Embryonic facial prominence (tissue), 1 donor: Measurements from ENCODE around the gene RHOV.
A peak's percentile ranks its signal among the peaks of the same experiment; 100 is the strongest.

Source experiments
- DNase-seq: peaks from one replicate; pipeline ENCODE4 v3.0.0-alpha.2; 2016; ENCODE audit errors: extremely low spot score

Gene RHOV, protein sequence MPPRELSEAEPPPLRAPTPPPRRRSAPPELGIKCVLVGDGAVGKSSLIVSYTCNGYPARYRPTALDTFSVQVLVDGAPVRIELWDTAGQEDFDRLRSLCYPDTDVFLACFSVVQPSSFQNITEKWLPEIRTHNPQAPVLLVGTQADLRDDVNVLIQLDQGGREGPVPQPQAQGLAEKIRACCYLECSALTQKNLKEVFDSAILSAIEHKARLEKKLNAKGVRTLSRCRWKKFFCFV

DNA sequence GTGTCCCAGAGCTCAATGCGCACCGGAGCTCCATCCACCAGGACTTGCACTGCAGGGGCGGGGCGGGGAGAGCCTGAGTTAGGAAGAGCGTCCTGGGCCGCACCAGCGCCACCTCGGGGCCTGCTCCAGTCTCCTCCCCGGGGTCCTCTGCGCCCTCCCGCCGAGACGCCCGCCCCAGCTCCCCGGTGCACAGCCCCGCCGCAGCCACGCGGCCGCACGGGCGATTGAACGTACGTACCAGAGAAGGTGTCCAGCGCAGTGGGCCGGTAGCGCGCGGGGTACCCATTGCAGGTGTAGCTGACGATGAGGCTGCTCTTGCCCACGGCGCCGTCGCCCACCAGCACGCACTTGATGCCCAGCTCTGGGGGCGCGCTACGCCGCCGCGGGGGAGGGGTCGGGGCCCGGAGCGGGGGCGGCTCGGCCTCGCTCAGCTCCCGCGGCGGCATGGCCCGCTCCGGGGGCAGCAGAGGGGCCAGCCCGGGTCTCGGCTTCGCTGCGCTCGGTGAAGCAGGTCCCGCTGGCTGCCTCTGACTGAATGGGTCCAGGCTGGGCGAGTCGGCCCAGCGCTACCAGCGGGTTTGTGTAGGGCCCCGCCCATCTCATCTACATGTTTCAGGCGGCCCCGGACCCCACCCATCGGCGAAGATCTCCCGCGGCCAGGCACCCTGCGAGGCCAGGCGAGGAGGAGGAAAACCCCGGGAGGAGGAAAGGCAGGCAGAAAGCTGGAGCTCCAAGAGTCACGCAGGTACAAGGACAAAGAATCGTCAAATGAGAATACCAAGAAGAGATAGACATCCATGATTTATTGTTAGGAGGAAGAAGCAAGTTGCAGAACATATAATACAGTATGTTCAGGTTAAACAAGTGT lies at the start of gene RHOV:
RHOV (minus strand) TSS at position 541 of the 868 bp plus-strand sequence; CDS start at position 446, 95 bp downstream.
- no peak for DNase-seq

DNA sequence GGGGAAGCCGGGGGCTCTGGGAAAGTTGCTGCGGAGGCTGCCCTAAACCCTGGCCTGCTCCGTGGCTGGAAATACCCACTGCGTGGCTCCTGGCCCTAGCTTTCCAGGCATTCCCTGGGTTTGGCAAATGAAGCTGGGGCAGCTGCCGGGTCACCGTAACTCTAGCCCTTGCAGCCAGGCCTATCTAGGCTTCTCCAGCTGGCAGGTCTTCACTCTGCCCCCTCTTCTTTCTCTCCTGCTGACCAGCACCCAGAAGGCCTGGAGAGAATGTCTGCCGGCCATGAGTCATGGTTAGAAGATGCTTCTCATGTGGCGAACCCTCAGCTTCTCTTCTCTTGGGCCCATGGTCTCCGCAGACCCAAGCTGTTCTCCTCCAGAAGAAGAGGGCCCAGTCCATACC lies 49.5 kb upstream of the RHOV start:
- DNase-seq = no peak

DNA sequence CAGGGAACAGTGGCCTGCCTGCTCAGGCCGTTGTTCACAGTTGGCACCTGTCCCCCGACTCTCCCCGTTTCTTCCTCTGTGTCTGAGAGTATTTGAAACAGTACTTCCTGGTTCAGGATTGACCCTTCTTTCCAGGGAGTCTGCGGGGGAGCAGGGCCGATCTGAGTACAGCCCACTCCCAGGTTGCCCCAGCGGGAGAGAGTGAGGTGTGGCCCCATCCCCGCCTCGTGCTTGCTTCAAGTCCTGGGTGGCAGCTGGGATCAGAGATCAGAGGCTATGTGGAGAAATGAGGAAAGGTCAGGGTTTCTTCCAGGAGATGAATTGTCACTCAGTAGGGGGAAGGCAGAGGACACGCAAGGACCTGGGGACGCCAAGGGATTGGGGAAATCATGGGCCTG lies 48.6 kb upstream of the RHOV start:
- DNase-seq = no peak

DNA sequence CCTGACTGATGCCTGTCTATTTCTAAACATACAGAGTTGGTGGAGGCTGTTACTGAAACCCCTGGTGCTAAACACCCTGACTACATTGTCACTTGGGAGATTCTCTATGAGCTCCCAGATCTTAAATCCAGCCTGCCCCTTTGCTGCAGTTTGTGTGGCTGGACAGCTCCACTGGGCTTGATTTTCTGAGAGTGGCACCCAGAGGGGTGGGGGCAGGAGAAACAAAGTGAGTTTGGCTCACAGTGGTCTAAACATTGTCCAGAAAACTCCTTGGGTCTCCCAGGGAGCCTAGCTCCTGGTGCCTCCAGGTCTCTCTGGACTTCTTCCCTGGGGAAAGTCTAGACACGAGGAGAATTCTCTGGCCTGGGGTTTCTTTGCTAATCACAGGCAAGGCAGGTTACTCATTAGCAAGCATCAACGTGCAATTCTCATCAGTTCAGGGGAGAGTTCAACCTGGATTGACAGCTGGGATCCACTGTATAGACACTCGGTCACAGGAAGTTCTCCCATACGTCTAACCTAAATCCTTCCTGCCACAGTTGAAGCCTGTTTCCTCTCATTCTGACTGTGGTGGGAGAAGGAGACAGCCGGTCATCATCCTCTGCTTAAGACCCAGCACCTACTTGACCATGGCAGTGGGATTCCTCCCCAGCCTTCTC lies 48.0 kb upstream of the RHOV start:
- DNase-seq = no peak

DNA sequence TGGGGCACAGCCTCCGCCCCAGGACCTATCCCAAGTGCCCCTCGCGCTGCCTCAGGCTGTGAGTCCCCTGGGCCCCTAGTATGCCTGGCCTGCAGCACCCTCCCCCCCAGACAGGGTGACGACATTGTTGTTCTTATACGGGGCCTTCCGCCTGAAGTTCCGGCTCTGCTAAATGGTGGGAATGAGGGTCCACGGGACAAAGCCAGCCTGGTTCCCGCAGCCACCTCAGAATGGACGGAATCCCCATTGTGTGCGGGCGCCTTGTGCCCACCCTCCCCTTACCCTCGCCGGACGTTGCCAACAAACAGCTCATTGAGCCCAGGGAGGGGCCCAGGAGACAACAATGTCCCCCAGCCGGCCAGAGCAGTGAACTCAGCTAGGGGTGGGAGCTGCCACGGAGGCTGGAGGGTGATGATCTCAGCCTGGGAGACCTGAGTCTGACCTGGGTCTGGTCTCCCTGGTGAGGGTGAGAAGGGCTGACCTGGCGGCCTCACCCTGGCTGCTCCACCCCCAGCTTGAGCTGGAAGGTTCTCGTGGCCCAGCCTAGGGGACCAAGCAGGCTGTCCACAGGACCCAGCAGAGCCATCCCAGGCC lies 44.9 kb upstream of the RHOV start:
- no peak for DNase-seq

DNA sequence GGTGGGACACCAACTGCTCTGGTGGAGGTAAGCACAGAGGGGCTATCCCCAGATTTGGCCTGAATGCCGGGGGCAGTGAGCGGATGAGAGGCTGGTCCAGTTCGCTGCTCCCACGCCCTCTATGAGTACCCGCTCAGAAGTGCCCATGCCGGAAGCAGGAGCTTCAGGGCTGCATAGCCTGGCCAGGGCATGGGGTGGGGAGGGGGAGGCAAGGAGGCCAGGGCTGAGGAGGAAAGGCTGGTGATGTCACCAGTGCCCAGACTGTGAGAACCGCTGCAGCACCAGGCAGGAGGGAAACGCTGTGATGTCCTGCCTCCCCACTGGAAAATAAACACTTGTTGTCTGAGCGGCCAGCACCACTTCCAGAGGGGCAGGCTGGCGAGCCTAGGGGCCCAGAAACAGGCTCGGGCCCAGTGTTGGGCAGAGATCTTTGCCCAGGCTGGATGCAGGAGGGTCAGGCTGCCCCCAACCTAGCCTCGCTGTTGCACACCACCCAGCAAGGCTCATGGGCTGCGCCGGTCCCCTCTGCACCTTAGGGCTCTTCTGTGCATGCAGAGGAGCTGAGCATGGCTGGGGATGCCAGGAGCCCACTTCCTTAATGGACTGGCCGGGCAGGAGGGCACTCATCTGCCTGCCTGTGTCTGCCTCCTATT lies 44.2 kb upstream of the RHOV start:
- DNase-seq = no peak

DNA sequence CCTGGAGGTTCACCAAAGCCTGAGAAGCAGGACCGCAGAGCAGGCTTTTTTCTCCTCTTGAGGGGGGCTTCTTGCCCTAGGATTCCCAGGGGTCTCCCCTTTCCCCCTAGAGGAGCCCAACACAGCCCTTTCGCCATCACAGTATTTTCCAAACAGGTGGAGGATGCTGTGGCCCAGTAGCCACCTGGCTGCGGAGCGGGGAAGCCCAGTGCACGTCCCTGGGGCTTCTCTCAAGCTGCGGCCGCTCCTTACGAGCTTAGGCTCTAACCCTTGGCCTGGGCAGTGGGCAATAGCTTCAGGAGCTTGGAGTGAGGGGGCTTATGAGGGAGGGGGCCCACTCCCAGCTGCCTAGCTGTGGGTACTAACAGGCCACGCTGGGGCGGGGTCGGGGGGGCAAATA lies 43.6 kb upstream of the RHOV start:
- DNase-seq = no peak

DNA sequence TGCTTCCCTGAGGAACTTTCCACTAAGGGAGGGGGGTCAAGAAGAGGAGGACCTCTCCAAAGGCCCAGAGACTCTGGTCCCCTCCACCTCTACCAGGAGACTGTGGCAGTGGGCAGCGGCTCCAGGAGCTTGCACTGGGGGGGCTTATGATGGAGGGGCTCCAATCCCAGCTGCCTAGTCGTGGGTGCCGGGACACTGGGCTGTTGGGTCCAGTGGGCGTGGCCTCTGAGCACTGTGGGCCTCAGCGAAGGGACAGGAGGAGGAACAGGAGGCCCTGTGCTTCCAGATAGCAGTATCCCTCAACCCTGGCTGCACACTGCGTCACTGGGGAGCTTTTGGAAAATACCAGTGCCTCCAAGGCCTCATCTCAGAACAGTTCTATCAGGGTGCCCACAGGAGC lies 41.6 kb upstream of the RHOV start:
- no peak for DNase-seq

DNA sequence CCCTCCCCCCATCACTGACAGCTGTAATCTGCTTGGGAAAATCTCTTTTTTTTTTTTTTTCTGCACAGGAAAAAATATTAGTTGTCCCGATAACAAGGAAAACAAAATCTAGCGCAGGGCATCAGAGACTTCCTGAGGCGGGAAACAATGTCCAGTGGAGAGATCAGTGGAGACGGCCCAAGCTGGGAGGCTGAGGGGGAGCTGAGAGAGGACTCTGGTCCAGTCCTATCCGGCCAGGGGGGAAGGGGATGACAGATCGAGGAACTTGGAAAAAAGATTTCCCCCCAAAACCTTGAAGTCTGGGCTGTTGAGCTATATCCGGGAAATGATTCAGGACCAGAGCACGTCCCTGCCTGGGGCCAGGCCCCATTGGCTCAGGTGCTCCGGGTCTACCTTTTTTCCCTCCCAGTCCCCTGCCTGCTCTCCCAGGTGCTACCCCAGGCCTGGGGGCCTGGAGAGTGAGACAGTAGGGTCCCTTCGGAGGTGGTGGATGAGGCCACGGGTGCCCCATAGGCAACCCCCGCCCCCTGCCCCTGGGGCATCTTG lies 41.2 kb upstream of the RHOV start:
- no peak for DNase-seq

DNA sequence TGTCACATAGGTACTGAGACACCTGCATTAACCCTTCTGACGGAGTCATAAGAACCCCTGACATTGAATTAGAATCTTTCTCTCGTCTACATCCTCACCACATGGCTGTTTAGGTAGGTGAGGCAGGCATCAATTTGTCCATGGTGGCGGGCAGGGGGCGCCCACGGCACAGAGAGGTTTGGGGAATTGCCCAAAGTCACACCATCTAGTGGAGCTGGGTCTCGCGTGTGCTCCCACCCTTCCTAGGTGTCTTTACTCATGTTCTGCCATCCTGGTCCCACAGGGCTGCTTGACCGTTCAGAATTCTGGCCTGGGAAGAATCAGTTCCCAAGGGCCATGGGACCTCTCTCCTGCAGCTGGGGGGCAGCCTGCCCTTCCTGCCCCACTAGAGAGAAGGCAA lies 40.5 kb upstream of the RHOV start:
- DNase-seq = no peak

DNA sequence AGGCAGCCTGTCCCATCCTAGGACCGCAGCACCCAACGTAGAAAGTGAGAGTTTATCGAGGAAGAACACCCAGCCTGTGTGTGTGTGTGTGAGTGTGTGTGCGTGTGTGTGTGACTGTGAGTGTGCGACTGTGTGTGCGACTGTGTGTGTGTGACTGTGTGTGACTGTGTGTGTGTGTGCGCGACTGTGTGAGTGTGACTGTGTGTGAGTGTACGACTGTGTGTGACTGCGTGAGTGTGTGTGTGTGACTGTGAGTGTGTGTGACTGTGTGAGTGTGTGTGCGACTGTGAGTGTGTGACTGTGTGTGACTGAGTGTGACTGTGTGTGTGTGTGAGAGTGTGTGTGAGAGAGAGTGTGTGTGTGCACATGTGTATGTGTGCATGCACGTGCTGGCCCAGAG lies 40.0 kb upstream of the RHOV start:
- no peak for DNase-seq

DNA sequence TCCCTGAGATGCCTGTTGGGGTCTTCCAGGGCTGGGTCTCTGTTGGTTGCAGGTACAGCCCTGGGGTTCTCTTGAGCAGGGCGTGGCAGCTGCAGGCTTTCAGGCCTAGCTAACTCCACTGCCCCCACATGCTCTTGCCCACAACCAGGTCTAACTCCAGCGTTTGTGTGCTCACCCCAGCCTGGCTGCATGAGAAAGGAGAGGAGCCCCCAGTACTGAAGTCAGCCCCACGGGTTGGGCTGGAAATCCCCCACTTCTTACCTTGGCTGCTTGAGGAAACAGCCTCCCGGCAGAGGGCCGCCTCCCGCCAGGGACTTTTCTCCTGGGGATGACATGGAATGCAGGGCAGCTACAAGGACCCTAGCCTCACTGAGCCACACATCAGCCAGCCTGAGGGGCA lies 38.4 kb upstream of the RHOV start:
- DNase-seq = no peak

DNA sequence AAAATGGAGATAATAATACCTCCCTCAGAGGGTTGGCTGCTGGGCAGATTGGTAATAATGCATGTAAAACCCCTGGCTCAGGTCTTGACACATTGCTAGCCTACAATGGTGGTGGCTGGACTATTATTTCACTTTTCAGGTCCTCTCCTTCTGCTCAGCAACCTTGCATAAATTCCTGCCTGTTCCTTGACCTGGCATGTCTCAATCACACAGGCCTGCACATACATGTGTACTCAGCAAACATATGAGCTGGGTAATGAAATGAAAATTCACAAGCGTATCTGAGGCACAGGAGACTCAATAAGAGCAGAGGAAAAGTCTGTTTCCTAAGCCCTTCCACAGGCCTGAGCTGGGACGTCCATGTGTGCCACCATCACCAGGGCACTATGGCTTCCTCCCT lies 37.7 kb upstream of the RHOV start:
- no peak for DNase-seq

DNA sequence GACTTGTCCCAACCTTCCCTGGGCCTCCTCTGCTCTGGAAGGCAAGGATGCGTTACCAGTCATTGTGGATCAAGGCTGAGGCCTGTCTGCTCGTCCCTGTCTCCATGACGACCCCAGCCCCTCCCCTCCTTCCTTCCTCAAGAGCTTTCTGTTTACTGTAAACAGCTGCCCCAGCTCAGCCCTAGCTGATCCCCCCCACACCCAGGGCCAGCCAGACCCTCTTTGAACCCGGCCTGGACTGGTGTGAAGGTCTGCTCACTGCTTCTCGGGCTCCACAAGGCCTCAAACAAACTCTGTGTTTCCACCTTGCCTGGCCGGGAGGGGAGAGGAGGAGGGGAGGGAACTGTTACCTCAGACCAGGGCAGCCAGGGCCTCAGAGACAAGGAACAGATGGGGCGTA lies 37.1 kb upstream of the RHOV start:
- no peak for DNase-seq

DNA sequence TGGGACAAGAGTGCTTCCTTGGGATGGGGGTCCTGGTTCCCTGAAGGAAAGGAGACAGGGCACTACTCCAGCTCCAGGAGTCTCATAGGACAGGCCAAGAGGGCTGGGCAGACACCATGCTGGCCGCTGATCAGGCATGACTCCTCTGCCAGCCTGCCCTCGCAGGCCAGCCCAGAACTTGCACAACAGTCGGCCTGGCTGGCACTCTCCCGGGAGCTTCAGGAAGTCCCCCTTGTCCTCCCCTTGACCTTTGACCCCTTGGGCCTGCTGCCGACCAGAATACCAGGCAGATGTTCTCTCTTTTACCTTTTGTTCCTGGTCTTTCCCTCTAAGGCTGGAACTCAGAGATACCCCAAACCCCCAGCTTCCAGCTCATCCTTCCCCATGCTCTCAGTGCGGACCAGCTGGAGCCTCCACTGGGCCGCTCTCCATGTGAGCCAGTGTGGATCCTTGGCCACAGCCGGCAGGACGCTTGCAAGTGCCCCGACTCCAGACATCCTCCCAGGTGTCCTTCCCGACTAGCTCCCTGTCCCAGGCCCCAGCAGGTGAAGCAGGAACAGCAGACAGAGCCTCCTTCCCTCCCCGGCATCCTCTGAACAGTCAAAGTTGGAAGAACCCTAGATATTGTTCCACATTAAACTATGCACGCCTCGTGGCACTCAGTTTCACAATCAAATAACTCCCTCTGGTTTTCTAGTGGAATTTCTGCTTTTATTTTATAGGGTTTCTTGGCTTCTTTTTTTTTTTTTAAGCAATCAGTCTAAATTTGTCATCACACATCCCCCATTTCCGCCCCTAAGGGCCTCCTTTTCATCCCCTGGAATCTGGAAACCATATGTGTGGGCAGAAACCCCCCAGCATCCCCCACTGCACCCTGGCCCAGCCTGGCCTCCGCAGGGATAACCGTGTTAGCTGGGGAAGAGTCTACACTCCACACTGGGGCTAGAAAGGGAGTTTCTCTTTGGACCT lies 35.9 kb upstream of the RHOV start:
- no peak for DNase-seq

DNA sequence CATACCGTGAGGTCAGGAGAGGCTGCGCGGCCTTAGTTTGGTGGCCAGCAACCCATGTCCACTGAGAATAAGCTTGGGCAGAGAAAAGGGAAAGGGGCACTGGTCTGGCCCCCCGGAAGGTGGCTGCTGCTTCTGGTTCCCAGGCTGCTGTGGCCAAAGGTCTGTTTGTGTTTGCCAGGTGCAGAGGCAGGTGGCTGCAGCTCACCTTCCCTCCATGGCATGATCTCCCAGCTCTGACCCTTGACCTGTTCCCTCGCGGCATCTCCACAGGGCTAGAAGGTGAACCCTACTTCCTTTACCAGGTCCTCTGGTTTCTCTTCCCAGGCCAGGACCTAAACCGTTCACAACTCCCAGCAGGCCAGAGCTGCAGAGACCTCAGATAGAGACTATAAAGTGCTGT lies 34.1 kb upstream of the RHOV start:
- DNase-seq = no peak

DNA sequence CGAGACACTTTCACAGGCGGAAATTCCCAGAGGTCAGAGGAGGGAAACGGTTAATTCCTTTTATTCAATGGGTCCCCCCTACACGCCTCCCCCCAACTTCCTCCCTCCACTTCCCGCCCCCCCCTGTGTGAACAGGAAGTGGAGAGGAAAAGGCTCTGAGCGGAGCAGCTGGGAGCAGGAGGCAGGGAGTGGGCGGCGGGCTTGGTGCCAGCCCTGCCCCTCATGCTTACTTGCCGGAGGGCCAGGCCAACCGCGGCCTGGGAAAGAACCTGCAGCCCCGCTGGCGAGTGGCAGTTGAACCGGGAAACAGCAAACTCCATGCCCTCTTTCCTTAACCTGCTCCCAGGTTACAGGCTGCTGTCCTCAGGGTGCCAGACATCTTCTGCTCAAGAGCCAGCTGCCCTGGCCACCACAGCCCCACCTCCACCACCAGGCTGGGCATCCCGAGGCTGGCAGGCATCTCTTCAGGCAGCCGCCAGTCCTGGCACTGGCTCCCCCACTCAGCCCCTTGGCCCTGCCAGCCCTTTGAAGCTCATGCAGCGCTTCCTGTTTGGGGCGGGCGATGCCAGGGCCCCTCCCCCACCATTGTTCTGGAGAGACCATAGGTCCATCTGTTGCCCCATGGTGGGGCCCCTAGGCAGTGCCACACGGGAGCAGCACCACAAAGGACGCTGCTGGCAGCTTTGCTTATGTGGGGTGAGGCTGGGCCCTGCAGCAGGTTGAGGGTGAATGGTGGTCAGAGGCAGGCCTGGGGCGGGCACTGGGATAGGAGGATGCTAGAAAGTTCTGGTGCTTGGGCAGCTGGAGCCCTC lies 33.2 kb upstream of the RHOV start:
- no peak for DNase-seq

DNA sequence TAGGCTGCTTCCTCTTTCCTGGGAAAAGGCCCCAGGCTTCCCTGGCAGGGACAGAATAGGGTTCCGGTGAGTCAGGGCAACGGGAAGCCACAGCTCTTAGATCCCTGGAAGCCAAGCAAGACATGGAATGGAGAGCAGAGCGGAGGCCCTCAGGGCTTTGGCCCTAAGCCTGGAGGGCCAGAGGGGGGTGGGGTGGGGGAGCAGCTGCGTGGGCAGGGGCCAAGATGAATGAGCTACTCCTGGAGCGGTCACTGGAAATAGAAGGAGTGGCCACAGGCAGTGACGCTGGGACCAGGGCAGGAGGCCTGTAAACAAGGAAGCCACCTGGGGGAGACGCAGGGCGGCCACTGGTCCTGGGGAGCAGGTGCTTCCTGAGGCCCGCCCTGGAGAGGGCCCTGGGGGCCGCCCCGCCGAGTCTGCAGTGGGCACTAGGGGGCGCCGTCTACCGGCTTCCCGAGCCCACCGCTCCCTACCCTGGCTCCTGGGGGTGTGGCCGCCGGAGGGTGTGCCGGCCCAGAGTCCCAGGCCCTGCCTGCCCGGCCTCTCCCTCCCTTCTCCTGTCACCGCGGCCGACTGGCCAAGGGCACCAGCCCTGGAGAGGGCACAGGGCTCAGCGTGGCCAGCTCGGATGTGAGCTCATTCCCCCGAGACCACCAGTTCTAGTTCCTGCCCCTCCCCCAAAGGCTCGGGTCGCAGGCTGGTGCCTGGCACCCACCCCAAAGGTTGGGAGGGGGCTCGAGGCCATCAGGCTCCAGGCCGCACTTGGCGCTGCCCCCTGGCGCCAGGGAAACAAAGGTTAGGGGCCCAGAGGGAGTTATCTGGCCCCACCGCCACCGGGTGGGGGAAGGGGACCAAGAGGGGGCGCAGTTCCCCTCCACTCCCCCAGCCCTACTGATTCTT lies 32.3 kb upstream of the RHOV start:
- DNase-seq = peak; percentile 60
